HEK293T (cell line): ENCODE results near the gene NUTF2.

ENCODE experiments used
- BHLHE40 ChIP-seq: fragments of 450-650 bp; IDR thresholded peaks from 2 replicates; pipeline ENCODE4 v1.6.1; 2016; ENCODE audit warnings: mild to moderate bottlenecking, moderate library complexity, borderline replicate concordance
- ELF4 ChIP-seq: fragments of 450-650 bp; IDR thresholded peaks from 2 replicates; pipeline ENCODE4 v1.6.1; 2017; ENCODE audit warnings: antibody characterized with exemption
- FOXA1 ChIP-seq: fragments of 450-650 bp; IDR thresholded peaks from 2 replicates; pipeline ENCODE4 v1.6.1; 2016; ENCODE audit warnings: mild to moderate bottlenecking
- FOXK2 ChIP-seq: fragments of 450-650 bp; IDR thresholded peaks from 2 replicates; pipeline ENCODE4 v1.6.1; 2016; ENCODE audit warnings: mild to moderate bottlenecking
- FOXM1 ChIP-seq: fragments of 450-650 bp; IDR thresholded peaks from 2 replicates; pipeline ENCODE4 v1.6.1; 2017; ENCODE audit warnings: mild to moderate bottlenecking, borderline replicate concordance
- HDGF ChIP-seq: fragments of 450-650 bp; IDR thresholded peaks from 2 replicates; pipeline ENCODE4 v1.6.1; 2017; ENCODE audit warnings: antibody characterized with exemption, borderline replicate concordance
- L3MBTL2 ChIP-seq: fragments of 450-650 bp; conservative IDR thresholded peaks from 2 replicates; pipeline ENCODE4 v1.6.1; 2016; ENCODE audit warnings: mild to moderate bottlenecking
- LEF1 ChIP-seq: fragments of 450-650 bp; IDR thresholded peaks from 2 replicates; pipeline ENCODE4 v1.6.1; 2017; ENCODE audit warnings: mild to moderate bottlenecking, borderline replicate concordance
- NFRKB ChIP-seq: fragments of 450-650 bp; IDR thresholded peaks from 2 replicates; pipeline ENCODE4 v1.6.1; 2016; ENCODE audit warnings: mild to moderate bottlenecking, moderate library complexity
- SUZ12 ChIP-seq: fragments of 450-650 bp; IDR thresholded peaks from 2 replicates; pipeline ENCODE4 v1.6.1; 2016; ENCODE audit warnings: mild to moderate bottlenecking
- TARDBP ChIP-seq: fragments of 450-650 bp; IDR thresholded peaks from 2 replicates; pipeline ENCODE4 v1.6.1; 2016
- ZNF384 ChIP-seq: fragments of 450-650 bp; IDR thresholded peaks from 2 replicates; pipeline ENCODE4 v1.6.1; 2016
- TF ChIP-seq, protein P1 (sequence below): fragments of 450-650 bp; IDR thresholded peaks from 2 replicates; pipeline ENCODE4 v1.6.1; 2016

DNA sequence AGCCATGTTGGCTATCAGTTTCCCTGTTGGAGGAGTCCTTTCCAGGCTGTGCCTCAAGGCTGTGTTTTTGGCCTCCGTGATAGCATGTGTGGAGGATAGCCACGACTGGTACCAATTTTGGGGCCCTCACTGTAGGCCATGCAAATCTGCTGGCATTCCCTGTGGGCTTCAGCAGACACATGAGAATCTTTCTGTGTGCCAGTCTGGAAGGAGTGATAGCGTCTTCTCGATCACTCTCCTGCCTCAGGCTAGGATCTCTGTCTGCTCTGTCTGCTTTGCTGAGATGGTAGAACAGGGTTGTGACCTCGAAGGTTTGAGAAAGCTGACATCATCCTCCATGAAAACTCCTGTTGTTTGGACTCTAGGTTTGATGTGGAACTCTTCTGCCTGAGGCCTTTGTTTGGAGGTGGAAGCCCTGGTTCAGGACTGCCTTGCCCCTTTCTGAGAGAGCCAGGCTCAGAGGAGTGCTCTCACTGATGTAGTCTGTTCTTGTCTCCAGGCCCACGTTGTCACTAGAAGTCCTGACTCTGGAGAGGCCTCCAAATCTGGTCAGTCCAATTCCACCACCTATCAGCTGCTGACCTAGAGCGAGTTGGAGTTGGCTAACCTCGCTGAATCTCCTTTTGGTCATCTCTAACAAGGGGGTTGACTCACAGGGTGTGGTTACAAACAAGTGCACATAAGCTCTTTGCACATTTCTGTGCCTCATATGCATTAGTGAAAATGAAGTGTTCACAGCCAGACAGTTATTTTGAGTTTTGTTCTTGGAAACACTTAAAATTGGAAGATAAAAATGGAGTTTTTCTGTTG lies 14.1 kb downstream of the NUTF2 start:
- TF ChIP-seq FOXK2 (no peak), FOXA1 (no peak), LEF1 (no peak), BHLHE40 (no peak), ELF4 (no peak), ZNF384 (no peak), TARDBP (no peak), NFRKB (no peak), SUZ12 (no peak), FOXM1 (no peak), HDGF (no peak), L3MBTL2 (no peak)
- TF ChIP-seq, protein P1, sequence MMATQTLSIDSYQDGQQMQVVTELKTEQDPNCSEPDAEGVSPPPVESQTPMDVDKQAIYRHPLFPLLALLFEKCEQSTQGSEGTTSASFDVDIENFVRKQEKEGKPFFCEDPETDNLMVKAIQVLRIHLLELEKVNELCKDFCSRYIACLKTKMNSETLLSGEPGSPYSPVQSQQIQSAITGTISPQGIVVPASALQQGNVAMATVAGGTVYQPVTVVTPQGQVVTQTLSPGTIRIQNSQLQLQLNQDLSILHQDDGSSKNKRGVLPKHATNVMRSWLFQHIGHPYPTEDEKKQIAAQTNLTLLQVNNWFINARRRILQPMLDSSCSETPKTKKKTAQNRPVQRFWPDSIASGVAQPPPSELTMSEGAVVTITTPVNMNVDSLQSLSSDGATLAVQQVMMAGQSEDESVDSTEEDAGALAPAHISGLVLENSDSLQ, result no peak
